DMS153 treated with DMSO at 0.1 percent for 48 hours (cell line): Measurements from ENCODE around the gene OLFML3.

Experiments
- DNase-seq: peaks from one replicate; lab custom pipeline; 2025; ENCODE audit not compliant: unreplicated experiment; lab: John Stamatoyannopoulos, UW

Gene OLFML3

DNA sequence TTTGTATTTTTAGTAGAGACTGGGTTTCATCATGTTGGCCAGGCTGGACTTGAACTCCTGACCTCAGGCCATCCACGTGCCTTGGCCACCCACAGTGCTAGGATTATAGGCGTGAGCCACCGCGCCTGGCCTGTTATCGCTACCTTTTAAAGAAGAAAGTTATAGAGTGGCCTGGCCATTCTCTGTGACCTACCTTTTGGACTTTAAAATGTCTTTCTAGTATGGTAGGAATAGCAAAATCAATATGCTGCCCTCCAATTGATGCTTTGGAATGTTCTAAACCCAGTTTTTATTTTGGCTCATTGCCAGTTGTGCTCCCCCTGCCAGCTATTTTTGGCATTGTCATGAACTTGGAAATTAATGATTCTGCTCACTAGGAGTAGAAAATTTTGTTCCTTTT lies 30.3 kb upstream of the OLFML3 start:
- DNase-seq = no peak

DNA sequence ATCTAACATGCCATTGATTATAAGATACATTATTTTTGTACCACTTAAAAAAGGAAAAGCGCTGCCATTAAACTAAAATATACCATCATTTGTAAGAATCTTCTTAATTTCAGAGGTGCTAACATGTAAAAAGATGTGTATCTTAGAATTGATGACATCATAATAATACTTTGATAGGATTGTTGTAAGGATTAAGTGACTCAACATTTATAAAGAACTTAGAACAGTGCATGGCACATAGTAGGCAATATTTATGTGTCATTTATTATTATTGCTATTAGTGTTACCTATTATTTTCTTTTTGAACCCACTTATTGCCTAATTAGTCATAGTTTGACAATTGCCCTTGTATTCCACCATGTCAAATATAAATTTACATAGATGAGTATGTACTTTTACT lies 28.4 kb upstream of the OLFML3 start:
- no peak for DNase-seq

DNA sequence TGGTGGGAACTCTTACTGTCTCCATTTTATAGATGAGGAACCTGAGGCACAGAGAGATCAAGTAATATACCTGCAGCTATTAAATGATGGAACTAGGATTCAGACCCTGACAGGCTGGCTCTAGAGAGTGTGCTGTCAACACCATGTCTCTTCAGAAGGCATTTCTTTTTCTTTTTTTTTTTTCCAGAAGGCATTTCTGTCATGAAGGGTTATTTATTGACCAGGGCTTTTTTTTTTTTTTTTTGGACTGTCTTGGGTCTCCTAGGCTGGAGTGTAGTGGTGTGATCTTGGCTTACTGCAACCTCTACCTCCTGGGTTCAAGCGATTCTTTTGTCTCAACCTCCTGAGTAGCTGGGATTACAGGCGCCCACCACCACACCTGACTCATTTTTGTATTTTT lies 27.6 kb upstream of the OLFML3 start:
- no peak for DNase-seq

DNA sequence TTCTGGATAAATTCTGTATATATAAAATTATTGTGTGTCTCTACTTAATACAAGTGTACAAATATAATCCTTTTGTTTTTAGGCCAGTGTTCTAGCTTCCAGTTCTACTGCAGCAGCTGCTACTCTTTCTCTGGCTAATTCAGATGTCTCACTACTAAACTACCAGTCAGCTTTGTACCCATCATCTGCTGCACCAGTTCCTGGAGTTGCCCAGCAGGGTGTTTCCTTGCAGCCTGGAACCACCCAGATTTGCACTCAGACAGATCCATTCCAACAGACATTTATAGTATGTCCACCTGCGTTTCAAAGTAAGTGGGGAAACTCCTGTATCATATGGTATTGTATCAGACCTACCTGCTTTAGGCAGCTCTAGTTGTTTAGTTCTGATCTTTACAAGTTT lies 21.3 kb upstream of the OLFML3 start:
- DNase-seq = no peak

DNA sequence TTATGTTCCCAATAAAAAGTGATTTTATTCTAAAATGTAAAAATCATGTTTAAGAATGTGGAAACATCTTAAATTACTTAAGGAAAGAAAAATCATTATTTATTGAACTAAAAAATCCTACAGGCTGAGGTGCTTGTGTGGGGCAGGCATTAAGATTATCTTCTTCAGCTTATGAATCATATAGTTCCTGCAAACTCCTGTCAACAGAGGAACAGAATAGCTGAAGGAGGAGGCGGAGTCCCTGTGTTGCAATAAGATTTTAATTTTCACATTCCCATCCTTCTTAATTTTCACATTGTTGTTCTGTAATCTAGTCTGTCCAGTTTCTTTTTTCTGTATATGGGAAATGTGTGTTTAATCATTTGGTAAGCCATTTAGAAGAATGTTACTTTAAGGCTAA lies 20.6 kb upstream of the OLFML3 start:
- no peak for DNase-seq

DNA sequence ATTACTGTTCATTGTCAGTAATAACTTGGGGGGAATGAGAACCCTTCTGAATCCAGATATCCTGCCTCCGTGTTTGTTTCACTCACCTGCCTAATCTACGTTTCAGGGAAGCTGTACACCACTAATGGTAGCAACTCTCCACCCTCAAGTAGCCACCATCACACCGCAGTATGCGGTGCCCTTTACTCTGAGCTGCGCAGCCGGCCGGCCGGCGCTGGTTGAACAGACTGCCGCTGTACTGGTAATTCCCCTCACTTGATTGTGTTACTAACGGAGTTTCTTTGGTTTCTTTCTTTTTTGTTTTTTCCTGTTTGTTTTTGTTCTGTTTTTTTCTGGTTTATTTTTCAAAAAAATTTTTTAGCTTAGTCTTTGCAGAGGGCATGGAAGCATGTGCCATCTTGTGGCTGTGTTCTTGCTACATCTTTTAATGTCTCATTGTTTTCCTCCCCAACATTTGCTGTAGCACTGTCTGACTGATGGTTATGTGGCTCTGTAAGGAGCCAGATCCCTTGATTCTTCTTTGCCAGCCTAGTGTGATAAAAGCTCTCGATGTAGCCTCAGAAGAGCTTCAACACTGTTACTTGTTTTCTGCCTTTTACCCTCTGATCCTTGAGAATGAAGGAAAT lies 15.9 kb upstream of the OLFML3 start:
- no peak for DNase-seq

DNA sequence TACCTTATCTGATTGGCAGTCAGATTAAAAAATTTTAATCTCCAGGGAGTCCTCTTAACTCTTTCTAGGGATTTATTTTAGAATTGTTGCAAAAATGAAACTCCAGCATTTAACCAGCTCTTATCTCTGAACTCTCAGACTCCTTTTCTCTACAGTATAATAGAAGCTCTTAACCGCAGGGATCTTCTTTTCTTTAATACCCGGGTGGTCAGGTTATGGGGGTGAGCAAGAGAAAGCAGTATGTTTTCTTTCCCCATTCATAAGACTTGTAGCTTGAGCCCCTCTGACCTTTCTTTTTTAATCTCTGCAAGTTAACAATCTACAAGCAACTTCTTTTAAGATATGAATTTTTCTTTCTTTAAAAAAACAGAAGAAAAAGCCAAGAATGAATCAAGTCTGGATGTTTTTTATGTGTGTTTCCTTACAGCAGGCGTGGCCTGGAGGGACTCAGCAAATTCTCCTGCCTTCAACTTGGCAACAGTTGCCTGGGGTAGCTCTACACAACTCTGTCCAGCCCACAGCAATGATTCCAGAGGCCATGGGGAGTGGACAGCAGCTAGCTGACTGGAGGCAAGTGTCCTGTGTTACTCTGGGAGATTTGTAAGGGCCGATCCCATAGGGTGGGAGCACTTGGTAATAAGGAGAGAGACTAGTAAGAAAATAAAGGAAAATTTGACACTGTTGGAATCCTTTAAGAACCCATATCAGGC lies 13.4 kb upstream of the OLFML3 start:
- DNase-seq = no peak

DNA sequence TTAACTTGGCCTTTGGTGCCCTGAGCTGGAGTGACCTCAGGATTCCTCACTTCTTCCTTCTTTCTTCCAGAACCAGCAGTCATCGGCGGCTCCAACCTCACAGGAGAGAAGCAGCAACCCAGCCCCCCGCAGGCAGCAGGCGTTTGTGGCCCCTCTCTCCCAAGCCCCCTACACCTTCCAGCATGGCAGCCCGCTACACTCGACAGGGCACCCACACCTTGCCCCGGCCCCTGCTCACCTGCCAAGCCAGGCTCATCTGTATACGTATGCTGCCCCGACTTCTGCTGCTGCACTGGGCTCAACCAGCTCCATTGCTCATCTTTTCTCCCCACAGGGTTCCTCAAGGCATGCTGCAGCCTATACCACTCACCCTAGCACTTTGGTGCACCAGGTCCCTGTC lies 6.3 kb upstream of the OLFML3 start:
- no peak for DNase-seq

DNA sequence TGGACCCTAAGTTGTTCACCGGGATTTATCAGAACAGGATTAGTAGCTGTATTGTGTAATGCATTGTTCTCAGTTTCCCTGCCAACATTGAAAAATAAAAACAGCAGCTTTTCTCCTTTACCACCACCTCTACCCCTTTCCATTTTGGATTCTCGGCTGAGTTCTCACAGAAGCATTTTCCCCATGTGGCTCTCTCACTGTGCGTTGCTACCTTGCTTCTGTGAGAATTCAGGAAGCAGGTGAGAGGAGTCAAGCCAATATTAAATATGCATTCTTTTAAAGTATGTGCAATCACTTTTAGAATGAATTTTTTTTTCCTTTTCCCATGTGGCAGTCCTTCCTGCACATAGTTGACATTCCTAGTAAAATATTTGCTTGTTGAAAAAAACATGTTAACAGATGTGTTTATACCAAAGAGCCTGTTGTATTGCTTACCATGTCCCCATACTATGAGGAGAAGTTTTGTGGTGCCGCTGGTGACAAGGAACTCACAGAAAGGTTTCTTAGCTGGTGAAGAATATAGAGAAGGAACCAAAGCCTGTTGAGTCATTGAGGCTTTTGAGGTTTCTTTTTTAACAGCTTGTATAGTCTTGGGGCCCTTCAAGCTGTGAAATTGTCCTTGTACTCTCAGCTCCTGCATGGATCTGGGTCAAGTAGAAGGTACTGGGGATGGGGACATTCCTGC lies 3.9 kb upstream of the OLFML3 start:
- no peak for DNase-seq

DNA sequence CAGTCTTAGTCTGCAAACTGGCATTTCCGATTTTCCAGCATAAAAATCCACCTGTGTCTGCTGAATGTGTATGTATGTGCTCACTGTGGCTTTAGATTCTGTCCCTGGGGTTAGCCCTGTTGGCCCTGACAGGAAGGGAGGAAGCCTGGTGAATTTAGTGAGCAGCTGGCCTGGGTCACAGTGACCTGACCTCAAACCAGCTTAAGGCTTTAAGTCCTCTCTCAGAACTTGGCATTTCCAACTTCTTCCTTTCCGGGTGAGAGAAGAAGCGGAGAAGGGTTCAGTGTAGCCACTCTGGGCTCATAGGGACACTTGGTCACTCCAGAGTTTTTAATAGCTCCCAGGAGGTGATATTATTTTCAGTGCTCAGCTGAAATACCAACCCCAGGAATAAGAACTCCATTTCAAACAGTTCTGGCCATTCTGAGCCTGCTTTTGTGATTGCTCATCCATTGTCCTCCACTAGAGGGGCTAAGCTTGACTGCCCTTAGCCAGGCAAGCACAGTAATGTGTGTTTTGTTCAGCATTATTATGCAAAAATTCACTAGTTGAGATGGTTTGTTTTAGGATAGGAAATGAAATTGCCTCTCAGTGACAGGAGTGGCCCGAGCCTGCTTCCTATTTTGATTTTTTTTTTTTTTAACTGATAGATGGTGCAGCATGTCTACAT lies 2.5 kb upstream of the OLFML3 start:
- no peak for DNase-seq

DNA sequence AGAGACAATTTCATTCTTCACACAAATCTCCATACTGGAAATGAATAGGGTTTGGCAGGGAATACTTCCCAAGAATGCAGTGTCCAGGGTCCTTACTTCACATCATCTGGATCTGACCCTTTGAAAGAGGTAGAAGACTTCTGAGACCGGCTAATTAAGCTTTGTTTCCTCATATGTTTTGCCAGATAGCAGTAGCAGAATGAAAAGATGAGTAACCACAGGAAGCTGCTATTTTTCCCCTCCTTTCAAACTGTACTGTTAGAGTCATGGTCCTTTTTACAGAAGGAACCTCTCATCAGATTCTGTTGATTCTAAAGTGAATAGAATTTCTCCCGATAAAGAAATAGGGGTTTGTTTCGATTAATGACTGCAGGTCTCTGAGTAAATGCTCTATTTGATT lies 1.4 kb upstream of the OLFML3 start:
- DNase-seq = no peak

DNA sequence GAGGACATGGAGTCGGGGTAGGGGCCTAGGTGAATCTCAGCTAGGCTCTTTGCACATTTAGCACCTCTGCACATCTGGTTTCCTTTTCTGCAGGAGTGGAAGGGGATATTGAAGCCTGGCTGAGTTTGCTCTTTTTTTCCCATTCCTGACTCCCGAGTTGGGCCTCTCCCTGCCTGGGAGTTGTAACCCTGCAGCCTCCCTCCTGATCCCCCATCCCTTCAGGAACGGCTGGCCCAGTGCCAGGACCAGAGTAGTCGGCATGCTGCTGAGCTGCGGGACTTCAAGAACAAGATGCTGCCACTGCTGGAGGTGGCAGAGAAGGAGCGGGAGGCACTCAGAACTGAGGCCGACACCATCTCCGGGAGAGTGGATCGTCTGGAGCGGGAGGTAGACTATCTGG lies 836 bp downstream of the OLFML3 start:
- DNase-seq = no peak

DNA sequence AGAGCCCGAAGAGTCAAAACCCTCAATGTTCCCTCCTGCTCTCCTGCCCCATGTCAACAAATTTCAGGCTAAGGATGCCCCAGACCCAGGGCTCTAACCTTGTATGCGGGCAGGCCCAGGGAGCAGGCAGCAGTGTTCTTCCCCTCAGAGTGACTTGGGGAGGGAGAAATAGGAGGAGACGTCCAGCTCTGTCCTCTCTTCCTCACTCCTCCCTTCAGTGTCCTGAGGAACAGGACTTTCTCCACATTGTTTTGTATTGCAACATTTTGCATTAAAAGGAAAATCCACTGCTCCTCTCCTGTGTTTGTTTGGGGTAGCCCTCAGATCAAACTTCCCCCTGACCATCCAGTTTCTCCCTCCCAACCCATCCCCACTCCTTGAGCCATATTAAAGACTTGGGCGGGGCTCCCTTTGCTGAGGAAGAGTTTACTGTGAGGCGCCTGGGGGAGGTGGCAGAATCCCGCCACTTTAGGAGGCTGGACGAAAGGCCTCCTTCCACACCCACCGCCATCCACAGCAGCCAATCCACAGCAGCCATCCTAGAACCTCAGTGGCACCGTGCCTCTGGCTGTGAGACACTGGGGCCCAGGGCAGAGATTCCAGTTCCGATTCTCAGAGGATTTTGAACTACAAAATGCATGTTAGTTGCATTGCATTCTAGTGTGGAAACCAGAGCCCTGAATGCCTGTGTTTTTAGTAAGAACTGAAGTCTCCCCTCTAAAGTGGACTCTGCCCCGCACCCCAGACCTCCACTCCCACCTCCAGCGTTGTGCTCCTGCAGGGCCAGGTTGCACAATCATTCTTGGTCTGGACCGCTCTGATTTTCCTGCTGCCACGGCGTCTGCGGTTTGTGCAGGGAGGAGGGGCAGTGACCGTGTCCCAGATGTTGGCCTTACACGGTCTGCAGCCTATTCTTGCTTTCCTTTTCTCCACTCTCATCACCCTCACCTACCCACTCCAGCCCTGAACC lies 3.0 kb downstream of the OLFML3 start:
- no peak for DNase-seq

DNA sequence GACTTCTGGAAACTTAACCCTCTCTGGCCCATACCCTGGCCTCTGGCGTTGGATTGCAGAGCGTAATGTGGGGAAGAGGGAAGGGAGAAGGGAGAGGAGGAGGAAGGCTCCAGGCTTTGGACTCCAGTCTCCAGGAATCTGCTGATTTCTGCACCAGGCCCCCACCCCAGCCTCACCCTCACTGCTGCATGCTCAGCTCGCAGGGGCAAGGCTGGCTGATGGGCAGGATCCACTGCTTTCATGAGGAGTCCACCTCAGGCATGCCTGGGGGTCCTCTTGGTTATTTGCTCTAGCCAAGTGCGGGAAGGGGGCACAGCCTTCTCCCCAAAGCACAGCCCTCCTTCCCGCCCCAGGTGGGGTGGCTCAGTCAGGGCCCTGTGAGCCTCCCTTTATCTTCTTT lies 3.7 kb downstream of the OLFML3 start:
- DNase-seq = no peak

DNA sequence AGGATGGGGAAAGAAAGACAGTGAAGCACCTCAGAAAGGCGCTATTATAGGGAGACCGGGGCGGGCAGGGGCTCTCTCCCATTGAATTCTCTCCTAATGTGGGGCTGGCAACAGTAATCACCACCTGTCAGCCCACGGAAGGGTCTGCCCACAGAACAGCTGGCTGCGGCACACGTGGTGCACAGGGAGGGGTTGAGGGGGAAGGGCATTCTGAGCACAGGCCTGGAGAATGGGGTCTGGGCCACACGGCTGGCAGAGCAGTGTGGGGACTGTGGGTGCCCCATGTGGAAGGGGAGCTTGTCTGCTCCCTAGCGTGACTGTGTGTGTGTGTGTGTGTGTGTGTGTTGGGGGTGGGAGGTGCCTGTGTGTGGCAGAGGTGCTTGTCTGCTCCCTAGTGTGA lies 4.1 kb downstream of the OLFML3 start:
- no peak for DNase-seq

DNA sequence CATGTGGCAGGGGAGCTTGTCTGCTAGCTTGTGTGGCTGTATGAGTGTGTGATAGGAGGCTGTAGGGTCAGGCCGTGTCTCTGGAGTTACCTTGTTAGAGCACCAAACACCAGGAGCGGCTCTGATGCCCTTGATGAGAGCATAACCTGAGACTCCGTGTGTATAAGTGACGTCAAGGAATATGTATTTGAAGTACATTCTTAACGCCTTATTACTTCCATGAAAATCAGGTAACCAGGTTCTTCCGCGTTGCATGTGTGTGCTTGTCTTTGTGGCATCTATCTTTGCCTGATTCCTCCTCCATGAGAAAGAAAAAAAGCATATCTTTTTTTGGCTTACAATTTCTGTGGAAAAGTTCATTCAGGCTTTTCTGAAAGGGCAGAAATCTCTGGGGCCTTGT lies 4.6 kb downstream of the OLFML3 start:
- no peak for DNase-seq

DNA sequence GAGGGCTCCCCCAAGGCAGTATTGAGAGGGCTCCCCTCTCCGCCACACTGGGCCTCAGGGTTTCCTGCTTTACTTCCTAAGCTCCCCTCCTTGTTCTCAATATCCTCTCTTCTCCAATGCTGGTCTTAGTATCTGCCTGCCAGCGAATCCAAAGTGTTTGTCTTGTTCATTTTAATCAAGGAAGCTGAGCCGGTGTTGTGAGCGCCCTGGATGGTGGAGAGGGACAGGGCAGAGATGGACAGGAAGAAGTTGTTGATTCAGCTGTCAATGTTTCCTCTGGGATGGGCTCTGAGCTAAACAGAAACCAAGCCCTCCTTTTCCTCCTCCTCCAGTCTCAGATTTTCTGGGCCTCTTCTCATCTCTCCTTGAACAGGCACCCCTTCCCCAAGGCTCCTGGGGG lies 5.4 kb downstream of the OLFML3 start:
- no peak for DNase-seq

DNA sequence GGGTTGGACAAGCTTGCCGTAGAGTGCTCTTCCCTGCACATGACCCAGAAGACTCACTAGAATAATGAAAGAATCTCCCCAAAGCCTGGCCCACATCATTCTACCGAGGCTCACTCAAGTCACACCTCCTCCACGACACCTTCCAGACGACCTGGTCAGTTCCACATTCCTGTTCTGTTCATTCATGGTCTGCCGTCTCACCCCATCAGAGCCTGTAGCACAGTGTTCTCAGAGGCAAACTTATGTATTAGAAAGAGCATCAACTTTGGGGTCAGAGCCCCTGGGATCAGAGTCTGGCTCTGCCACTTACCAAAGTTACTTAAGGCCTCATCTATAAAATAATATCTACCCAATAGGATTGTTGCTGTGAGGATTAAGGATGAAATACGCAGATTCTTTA lies 7.5 kb downstream of the OLFML3 start:
- DNase-seq = no peak

DNA sequence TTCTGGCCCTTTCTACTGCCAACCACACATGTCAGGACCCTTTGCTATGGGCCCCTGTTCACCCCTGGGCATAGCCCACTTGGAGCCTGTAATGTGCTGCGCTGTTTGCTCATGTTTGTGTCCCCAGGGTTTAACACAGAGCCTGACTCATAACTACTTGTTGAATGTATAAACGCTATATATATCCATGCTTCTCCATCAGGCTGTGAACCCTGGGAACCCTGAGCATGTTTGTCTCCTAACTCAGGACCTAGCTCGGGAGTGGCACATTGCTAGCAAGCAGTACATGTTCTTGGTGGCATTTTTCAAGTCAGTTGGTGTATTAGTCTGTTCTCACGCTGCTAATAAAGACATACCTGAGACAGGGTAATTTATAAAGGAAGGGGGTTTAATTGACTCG lies 8.0 kb downstream of the OLFML3 start:
- DNase-seq = no peak

DNA sequence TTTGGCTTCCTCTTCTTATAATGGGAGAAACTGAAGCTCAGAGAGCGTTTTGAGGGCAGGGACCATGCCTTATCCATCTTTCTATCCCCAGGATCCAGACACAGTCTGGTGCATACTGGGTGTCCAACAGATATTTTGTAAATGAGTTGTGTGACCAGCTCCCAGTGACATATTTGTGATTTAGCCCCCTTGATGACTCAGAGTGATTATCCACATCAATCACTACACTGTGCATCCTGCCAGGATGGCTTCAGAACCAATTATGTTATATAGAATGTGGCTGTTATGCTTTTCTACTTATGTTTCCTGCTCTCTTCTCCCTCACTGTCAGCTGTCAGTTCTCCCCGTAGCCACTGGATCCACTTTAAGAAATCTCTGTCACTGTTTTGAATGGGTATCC lies 11.3 kb downstream of the OLFML3 start:
- DNase-seq = no peak

DNA sequence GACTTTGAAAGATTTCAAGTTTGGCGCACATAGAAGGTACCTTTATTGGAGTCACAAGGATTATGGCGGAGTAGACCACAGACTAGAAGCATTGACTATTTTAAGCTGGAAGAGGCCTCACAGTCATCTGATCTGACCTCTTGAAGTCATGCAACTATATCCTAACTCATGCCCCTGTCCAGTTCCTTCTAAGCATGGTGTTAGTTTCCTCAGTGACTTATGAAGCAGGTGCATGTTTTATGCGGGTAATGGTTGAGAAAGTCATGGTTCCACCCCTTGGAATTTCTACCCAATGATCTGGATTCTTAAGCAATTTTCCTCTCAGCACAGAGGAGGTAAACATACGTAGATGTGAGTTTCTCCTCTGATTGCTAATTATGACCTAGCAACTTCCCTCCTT lies 11.7 kb downstream of the OLFML3 start:
- DNase-seq = no peak
